Renal cortical epithelial cell (primary cell): ENCODE results near the gene NSF. TPM values are rescaled to one million over a fixed set of nuclear protein-coding genes. Genes with fewer than 3 reads are reported as not detected.
"Not testable (repeated sequence)": the region's sequence is repeated elsewhere in the genome, so short reads cannot be mapped to it uniquely, and the experiment has no call there.

ENCODE experiments used
- DNase-seq: peaks from one replicate; pipeline ENCODE4 v3.0.0-alpha.2; 2011; ENCODE audit warnings: low read depth
- total RNA-seq: library from RNA; depleted of rRNA; stranded (reverse); fragments of >200 nt; gene quantifications from 2 replicates; pipeline ENCODE4 v1.2.3, GENCODE V29; 2014

NSF gene
- total RNA-seq, 1 donor from 2014 or later: 47.2 TPM

DNA sequence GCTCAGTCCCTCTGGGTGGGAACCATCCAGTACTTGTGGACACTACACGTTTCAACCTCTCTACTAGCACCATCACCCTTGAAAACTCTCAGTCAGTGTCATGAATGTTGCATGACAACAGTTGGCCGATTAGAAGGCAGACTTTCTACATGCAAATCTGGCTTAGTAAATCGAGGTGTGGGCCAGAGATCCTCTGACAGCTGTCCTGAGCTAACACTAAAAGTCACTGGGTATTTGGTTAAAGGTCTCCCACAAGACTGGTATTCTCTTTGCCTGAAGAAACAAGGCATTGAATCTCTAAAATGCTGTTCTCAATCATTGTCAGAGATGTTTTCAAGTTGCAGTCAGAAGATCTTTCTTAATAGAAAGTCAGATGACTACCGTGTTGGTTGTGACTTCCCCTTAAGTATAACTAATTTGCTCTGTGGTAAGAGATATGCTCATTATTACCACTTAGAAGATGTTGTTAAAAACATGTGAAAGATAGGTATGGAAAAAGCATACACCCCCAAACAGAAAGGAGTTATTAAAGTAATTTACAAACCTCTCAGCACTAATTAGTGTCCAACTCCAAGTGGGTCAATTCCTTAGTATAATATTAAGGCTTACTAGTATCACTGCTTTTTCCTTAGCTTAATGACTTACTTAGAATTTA lies 165.7 kb downstream of the NSF start:
- DNase-seq: no peak

DNA sequence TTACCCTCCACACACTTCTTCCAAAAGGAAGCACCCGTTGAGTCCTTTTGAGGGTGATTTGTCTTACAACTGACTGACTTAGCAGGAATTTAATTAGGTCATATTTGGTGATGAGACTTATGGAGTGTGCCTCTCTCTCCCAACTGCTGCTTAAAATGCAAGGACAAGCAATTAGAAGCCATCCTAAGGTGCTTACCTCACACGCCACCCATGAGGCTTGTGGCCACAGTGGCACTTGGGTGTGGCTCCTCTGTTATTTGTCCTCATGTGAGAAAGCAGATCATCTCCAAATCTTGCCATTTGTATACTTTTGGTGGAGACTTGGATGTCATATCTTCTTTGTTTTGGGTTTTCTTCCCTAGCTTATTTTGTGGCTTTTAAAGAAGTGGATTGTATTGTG lies 166.4 kb downstream of the NSF start:
- no peak for DNase-seq

DNA sequence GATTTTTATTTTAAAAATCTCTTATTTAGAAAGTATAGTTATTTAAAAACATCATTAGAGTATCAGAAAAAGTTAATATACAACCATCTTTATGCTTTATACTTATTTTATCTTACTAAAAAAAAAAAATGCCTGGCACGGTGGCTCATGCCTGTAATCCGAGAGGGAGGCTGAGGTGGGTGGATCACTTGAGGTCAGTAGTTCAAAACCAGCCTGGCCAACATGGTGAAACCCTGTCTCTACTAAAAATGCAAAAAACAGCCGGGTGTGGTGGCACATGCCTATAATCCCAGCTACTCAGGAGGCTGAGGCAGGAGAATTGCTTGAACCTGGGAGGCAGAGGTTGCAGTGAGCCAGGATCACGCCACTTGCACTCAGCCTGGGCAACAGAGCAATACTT lies 167.1 kb downstream of the NSF start:
- DNase-seq: not testable (repeated sequence)

DNA sequence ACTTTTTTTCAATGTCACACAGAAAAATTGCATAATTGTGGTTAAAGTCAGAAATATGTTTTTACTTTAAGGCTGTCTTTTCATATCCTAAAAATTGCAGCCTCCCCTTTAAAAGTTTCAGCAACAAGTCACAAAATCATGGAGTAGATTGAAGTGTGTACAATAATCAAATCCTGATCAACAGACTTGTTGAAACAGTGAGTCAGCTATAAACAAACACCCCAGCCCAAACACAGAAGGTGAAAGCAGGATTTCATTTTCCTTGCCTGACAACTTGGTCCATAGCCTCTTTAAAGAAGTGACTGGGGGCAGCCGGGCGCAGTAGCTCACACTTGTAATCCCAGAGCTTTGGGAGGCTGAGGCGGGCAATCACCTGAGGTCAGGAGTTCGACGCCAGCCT lies 168.1 kb downstream of the NSF start:
- peak; percentile 37 for DNase-seq

DNA sequence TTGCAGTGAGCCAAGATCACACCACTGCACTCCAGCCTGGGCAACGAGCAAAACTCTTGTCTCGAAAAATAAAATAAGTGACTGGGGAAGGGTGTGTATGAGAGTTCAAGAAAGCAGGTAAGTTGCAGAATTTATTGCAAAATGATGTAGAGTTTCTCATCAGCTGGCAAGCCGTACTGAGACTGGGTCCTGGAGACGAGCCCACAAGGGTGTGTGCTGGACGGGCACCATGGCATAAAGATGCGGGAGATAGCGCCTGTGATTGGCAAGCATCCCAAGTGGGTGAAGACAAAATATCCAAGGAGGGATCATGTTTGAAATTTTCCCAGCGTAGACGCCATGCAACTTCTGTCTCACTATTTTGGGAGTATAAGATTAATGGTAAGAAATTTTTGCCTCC lies 168.7 kb downstream of the NSF start:
- no peak for DNase-seq

DNA sequence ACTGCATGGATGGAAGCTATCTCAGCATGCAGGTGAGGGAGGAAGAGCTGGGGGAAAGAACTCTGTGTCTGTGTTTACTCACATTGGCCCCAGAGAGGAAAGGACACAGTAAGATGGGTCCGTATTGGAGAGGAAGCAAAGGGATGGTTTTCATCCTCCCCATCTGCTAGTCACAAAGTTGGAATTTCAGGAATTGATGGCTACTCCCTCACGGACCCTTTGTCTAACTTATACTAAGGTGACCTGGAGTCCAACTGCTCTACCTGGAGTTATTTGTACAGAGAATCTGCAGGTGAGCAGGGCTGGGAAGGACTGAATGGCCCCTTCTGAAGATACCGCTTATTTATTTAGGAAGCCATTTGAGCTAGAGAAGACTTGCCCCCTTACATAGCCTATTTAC lies 172.9 kb downstream of the NSF start:
- DNase-seq: no peak

DNA sequence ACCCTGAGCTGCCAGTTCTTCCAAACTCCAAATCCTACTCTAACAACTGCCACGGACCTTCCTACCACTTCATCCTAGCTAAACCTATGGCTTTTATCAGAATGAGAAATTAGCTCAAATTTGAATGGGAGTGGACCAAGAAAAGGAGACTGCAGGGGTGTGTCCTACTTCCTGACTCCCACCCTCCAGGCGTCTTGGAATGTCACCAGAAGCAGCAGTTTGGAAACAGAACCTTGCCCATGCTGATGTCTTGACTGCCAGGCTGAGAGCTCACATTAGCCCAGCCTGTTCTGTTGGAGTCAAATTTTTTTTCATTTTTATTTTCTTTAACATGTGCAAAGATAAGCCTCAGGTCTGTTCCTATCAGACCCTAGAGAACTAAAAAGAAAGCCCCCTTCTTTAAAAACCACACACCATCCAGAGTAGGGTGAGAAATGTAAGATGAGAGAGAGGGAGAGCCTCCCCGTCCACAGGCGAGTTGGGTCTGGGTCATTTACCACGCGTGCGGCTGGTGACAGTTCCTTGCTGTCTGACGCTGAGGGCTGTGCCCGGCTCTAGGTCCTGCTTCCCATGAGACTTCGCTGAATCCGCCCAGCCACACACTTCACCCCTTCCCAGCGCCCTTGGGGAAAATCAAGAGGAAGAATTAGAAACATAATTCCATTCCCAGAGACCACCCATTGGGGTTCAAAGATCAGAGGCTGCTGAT lies 173.7 kb downstream of the NSF start:
- no peak for DNase-seq

DNA sequence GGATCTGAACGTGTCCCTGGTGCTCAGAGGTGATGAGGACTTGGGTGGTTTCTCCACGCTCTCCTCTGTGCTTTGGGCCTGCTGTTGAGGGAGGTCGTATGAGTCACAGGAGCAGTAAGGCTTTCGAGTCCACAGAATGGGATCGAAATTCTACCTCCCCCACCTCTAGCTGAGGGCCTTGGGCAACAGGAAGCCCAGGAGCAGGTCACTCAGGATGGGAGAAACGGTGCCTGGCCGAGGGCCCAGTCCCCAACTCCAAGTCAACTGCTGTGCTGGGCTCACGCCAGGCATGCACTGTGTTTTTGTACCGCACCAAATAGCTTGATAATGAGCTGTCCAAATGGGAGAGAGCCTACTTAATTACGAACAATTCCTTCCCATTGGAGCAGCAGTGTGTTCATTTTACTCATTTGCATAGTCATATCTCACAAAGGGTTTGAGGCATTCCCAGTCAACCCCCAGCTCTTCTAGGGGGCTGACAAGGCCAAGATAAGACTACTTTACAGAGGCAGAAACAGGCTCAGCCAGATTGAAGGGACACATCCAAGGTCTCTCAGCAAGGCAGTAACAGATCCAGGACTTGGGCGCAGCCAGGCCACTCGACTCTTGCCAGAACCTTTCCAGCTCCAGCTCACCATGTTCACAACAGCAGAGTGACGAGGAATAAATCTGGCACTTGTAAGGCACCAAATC lies 174.4 kb downstream of the NSF start:
- DNase-seq: peak; percentile 92

DNA sequence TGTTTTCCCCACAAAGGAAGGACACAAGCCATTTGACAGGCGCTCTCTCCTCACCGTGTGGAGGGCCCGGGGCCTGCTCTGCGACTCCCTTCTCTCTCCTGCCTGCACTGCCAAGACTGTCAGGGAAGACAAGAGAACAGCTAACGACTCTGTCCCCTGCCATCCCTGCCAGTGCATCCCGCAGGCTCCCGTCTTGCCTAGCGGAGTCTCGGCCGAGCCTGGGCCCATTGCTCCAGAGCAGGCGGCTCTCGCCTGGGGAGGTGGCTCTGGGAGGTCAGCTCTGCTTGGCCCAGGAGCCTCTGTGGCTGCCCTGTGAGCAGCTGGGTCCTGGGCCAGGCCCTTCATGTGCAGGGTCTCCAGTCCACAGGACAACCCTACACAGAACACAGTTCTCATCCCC lies 175.0 kb downstream of the NSF start:
- no peak for DNase-seq

DNA sequence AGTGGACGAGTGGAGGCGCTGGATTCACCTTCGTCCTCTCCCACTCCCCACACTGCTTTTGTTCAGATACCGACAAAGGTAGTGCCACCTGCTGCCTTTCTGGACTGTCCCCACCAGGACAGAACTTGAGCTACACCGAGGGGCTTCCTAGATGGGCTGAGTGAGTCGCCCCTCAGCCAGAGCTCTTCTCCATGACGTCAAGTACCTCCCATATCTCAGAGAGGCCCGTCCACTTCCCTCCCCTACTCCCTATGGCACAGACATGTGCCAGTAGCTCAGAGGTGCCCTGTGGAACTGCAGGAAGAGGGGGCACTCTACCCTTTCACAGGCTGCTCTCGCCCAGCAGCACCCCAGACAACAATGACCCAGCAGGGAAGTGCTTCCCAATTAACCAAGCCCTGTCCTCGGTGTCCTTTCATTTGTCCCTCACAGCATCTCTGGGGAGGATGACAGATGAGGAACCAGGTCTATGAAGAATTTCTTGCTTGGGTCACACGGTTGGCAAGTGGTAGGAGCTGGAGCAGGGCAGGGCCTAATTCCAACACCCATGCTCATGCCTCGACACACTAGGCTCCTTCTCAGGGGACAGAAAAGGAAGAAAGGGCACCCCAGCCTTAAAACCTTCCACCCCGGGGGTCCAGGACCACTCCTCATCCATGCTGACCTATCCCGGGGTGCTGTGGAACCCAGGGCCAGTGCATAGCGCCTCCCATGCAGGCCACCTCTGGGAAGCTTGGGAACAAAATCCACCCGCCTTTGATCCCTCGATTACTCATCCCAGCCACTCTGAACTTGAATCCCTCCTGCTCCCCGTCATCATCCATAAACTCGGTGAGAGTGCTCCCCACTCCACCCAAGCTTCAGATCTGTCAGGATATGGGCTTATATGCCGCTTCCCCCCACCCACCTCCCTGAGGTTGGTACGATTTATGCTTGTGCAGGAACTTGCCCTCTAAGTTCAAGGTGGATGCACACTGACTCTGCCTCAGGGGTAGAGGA lies 176.3 kb downstream of the NSF start:
- DNase-seq: no peak

DNA sequence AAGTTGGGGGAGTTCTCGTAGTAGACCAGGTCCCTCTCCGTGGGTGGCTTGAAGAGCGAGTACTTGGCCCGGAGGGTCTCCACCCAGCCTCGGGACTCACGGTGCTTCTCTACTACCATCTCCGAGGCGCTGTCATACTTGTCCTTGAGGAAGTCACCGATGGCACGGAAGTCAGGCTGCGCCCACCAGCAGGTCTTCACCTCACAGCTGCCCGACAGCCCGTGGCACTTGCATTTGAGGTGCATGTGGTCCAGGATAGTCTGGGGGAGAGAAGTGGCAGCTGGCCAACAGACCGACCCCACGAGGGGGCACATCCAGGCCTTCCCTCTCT lies 178.0 kb downstream of the NSF start:
- no peak for DNase-seq

DNA sequence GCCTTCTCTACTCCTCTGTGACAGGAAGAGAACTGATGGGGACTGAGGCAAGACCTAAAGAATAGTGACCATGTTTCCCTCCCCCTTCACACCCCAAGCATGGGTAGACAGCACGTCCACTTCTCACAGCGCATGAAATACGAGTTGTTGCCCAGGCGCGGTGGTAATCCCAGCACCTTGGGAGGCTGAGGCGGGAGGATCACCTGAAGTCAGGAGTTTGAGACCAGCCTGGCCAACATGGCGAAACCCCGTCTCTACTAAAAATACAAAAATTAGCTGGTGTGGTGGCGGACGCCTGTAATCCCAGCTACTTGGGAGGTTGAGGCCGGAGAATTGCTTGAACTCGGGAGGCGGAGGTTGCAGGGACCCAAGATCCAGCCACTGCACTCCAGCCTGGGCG lies 178.4 kb downstream of the NSF start:
- DNase-seq: not testable (repeated sequence)

DNA sequence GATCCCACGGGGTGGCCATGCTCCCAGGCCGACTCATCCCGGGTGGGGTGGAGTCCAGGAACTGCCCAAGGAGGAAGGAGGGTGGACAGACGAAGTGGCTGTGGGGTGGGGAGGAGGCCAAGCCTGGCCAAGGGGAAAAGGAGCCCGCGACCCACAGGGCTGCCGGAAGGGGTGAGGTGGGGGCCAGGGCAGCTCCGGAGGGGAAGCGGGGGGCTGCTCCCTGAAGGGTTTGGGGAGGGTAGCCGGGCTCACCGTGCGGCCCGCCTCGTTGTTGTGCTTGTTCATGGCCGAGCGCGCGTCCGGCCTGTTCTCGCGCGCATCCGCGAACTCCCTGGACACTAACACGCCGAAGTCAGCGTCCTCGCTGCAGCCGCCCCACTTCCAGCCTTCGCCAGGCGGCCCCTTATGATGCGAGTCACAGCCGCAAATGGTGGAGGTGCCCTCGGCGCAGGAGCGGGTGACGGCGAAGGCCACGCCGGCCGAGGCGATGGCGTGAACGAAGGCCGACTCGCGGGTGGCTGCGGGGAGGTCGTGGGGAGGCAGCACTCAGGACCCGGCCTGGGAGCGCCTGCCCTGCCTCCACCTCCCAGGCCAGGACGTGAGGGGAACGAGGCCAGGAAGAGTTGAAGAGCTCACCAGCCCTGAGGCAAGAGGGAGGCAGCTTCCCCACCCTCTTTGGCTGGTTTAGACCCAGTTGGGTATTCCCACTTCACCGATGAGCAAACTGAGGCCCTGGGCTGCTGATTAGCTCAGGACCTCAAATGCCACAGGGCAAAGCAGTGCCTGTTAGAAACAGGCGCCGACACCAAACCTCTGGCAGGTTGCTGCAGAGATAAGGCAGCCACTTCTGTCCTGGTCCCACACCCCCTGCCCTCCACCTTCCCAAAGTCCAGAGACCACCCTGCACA lies 179.3 kb downstream of the NSF start:
- DNase-seq: no peak

DNA sequence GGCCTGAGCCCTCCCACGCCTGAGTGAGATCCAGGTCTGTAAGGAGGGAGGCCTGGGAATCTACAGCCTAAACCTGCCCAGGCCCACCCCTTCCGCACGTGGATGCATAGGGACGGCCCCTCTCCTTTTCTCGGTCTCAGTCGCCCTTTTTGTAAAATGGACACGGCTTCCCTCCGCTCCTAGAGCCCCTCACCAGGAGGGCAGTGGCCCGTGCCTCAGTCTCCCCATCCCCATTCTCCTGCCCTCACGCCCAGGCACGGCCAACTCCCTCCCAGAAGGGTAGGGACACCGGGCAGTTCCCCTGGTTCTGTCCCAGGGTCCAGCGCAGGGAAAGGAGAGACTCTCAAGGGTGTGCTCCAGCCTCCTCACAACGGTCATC lies 180.0 kb downstream of the NSF start:
- DNase-seq: no peak

DNA sequence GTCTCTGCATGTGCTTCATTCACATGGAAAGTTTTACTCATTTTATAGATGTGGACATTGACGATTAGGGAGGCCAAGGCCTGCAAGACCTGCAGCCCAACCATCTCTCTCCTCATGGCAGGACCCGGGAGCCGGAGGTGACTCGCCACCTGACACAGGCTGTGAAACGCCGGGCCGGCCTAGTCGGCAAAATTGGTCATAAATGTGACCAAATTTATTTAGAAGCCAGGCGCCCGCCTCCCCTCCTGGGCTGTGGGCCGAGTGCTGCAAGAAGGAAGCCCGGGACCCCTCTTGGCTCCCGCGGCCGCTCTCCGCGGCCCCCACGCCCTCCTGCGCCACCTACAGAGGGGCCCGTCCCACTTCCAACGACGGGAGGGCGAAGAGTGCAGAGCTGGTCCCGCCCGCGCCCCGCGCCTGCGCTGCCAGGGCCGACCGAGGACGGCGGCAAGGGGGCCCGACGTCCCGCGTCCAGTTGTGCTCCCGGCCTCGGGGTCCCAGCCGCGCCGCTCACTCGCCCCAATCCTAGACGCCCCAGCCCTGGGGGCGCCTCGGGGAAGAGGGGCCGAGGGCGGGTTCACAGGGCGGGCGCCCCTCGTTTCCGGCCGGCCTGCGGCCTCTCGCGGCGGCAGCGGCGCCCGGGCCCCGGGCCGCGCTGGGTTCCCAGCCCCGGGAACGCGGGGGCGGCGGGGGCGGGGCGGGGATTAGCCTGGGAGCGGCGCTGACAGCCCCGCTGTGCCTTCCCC lies 180.5 kb downstream of the NSF start:
- no peak for DNase-seq

DNA sequence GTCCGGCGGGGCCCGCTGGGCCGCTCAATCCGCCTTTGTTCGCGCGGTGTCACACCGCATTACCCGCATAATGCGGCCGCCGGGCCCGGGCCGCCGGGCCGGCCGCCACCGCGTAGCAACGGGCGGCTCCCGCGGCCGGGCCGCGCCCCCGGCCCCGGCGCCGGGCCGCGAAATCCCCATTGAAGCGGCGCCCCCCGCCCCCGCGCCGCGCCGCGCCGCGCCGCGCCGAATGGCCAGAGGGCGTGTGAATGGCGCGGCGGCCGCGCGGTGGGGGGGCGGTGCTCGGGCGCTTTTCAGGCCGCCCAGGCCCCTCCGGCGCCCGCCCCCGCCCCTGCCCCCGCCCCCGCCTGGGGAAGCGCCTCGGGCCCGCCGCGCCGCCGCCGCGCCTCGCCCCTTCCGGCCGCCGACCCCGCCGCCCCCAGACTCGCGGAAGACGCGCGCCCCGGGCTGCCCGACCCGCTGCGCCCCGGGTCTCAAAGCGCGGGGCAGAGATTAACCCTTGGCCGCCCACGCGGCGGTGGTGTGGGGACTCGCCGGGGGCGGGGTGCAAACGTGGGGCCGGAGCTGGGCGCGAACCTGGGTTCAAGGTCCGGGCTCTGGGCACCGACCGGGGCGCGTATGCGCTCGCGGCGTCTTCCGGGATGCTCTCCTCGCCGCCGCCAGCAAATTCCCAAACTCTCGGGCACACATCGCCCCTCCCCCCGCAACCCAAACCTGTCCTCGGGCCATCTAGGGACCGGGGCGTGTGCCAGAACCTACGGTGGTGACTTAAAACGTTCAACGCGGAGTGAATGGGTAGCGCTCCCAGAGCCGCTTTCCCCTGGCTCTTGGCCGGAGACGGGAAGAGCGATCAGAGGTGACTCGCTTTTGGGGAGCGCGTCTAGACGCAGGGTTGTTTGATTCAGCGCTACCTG lies 181.3 kb downstream of the NSF start:
- DNase-seq: peak; percentile 11

DNA sequence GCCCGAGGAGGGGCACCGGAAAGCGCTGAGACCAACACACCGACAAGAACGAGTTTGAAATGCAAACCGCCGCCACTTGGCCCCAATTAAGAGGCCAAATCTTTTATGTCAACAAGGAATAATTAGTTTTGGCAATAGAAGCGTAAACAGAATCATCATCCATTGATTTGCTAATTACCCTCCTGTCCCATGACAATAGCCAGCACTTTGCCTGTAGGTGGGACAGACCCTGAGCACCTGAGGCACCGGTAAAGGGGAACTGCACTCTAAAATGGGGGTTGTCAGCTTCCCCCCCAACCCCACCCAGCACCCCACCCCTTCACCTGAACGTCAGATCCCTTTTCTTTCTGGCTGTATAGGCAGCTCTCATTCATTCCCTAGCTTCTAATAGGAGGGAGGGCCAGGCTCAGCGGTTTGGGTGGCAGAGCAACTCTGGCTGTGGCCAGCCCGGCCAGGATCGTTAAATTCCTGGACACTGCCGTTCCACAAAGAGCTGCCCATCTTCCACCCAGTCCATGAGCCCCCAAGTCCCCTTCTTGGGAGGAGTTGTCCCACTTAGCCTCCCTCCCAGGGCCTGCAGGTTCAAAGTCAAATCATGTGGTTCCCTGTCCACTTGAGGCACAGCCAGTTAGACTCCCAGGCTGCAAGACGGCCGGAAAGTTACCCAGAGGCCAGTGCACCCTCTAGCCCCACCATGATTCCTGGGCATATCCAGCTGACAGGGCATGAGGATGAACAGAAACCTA lies 182.2 kb downstream of the NSF start:
- DNase-seq: no peak

DNA sequence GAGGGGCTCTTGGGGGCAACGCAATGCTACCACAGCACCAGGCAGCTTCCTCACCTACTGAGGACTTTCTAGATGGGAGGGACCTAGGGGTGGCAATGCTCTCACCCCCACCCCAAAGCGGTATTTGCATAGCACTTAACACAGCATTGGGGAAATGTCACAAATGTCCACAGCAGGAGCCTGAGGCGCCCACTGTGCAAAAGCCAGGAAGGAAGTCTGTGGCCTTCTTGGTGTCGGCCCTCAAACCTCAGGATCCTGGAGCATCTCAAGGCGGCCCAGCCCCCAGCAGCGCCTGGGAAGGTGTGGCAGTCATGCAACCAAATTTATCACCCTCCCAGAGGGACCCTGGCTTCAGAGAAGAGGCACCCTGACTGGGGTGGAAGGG lies 182.7 kb downstream of the NSF start:
- no peak for DNase-seq

DNA sequence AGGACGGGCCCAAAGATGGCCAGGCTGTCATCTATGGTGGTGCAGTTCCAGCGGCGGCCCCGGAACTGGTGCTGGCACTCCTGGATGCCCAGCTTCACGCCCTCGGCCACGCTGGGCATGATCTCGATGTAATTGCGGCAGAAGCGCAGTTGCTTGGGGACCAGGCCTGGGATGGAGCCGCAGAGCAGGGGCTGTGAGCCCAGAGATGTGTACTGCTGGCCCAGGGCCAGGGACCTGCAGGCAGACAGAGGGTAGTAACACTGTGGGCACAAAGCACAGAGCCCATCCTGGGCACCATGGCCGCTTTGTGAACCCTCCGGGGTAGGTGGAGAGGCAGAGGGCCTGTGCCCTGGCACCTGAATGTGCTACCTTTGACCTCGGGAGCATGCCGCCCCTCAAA lies 183.2 kb downstream of the NSF start:
- no peak for DNase-seq
